GM19351 (cell line): ENCODE results near the gene IP6K2.
"Not testable (repeated sequence)": the region's sequence is repeated elsewhere in the genome, so short reads cannot be mapped to it uniquely, and the experiment has no call there.

ENCODE experiments used
- ATAC-seq: cut with Tn5 transposase; IDR thresholded peaks from one replicate; pipeline ENCODE4 v1.9.1; 2021; ENCODE audit warnings: mild to moderate bottlenecking, moderate library complexity; ENCODE audit not compliant: unreplicated experiment

The IP6K2 gene

DNA sequence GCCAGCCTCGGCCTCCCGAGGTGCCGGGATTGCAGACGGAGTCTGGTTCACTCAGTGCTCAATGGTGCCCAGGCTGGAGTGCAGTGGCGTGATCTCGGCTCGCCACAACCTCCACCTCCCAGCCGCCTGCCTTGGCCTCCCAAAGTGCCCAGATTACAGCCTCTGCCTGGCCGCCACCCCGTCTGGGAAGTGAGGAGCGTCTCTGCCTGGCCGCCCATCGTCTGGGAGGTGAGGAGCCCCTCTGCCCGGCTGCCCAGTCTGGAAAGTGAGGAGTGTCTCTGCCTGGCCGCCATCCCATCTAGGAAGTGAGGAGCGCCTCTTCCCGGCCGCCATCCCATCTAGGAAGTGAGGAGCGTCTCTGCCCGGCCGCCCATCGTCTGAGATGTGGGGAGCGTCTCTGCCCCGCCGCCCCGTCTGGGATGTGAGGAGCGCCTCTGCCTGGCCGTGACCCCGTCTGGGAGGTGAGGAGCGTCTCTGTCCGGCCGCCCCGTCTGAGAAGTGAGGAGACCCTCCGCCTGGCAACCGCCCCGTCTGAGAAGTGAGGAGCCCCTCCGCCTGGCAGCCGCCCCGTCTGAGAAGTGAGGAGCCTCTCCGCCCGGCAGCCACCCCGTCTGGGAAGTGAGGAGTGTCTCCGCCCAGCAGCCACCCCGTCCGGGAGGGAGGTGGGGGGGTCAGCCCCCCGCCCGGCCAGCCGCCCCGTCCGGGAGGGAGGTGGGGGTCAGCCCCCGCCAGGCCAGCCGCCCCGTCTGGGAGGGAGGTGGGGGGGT lies 16.9 kb upstream of the IP6K2 start:
- not testable (repeated sequence) for ATAC-seq

DNA sequence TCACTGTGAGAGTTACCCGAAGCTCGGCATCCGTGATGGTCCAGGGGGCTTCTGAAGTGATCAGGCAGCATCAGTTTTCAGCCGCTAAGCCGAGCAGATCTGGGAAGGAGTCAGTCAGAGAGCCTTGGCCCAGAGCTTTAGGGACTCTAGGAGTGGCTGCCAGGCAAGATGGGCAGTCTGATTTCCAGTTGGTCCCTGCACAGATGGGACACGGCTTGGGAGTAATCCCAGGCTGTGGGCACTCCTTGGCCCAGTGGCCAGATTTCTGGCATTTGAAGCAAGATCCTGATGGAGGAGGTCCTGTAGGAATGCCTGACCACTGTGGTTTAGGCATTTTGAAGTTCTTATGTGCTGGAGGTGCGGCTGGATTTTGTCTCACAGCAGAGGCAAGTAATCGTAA lies 10.5 kb upstream of the IP6K2 start:
- ATAC-seq = no peak

- not testable (repeated sequence) for ATAC-seq
These were observed 8.3 kb upstream of the IP6K2 start for GRCh38 chr3:48725185-48725855.

DNA sequence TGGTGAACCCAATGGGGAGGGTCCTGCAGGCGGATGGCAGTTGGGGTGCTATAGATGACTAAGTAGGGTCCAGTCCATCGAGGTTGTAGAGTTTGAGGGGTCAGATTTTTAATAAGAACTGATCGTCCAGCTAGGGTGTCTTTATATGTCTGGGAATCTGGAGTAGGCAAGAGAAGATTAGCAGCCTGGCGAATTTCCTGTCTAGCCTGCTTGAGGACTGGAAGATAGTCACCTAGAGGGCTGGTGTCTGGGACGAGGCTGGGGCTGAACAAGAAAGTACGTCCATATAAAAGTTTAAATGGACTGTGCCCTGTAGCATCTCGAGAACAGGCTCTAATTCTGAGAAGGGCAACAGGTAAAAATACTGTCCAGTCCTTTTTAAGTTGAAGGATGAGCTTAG lies 6.7 kb upstream of the IP6K2 start:
- no peak for ATAC-seq

DNA sequence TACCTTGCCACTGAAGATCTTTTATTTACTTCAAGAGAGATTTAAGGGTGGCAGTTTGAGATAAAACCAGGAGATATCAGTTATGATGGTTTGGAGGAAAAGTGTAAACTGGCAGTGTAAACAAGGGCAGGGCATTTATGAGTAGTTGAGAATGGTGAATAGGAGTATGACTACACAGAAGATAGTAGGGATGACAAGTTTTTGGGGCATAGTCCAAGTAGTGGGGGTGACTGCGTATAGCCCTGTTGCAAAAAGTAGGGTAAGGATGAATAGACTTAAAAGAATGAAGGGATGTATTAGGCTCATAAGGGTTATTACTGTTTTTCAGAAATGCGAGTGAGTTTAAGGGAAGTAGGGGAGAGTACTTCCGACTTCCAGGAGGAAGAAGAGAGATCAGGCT lies 6.3 kb upstream of the IP6K2 start:
- not testable (repeated sequence) for ATAC-seq

GRCh38 chr3:48716508-48716981 lies 476 bp downstream of the IP6K2 start:
- no peak for ATAC-seq

DNA sequence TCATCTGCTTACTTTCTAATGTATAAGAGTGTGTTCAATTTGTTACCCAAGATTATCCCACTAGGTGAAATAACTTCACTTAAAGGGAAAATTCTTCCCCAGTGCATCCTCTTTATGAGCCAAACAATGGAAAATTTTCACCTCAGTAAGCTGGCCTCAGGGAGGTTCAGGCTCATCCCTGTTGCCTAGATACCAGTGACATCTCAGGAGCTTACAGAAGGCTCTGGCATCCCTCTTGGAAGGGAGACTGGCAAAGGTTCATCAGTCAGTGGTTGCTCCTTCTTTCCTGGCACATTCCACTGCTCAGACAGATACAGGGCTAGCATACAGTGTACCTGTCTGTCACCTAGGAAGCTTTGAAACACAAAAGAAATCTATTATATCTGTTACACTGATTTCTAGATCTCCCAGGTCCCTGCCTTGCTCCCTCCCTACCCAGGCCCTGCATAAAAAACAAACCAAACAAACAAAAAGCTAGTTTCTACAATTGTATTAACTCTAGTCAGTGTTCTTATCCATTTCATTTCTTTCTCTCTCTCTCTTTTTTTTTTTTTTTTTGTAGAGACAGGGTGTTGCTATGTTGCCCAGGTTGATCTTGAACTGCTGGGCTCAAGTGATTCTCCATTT lies 1.7 kb downstream of the IP6K2 start:
- no peak for ATAC-seq

DNA sequence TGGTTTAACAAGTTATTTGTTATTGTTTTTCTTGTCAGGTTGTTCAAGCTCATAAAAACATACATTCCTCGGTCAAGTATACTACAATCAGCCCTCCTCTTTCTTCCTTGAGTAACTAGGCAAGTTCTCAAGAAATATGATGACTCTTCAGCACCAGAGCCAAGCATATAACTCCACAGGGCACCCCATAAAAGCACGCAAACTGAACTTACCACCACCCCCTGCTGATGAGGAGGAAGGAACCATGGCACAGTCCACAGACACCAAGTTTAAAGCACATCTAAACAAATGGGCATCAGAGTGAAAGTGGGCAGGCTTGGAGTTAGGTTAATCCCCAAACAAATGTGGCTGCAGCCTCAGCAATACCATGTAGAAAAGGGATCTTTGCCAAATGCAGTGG lies 5.3 kb downstream of the IP6K2 start:
- no peak for ATAC-seq

DNA sequence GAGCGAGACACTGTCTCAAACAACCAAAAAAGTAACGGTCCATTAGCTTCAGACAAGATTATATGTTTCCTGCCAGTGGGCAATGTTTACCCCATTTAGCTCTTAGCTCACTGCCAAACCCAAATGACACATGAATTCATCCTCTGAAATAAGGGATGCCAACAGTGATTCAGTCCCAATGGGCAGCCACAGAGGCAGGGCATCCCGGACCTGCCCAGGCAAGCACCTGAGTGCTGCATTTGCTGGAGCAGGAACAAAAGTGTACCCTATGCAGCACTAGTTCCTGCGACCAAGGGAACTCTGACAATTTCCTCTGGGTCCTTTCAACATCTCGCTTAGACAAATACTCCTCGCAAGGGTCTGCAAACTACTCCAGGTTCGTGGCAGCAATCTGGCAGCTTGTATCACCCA lies 8.0 kb downstream of the IP6K2 start:
- ATAC-seq = no peak

DNA sequence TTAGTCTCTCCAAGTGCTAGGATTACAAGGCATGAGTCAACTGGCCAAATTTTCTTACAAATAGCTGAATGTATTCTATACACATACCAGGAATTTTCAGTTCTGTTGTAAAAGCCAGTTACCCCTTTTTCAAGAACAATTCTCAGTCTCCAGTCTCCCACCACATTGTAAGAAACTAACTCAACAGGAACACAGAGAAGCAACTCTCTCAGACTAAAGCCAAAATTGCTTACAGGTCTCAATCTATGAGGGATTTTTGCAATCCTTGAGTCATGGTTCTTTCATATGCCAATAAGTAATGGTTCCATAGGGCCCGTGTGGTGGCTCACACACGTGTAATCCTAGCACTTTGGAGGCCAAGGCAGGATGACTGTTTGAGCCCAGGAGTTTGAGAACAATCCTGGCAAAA lies 8.5 kb downstream of the IP6K2 start:
- ATAC-seq = no peak

DNA sequence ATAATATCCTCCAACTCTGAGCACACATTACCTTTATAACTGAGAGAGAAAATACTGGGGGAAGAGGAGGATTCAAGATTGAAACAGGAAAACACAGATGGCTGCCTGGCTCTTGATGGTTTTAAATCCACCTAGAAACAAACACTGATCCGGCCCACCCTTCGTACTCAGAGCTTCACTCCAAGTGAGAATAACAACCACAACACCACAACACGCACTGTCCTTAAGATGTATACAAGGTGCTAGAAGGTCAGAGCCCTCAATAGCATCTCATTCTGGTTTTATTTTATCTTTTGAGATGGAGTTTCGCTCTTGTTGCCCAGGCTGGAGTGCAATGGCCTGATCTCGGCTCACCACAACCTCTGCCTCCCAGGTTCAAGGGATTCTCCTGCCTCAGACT lies 9.9 kb downstream of the IP6K2 start:
- ATAC-seq = no peak

DNA sequence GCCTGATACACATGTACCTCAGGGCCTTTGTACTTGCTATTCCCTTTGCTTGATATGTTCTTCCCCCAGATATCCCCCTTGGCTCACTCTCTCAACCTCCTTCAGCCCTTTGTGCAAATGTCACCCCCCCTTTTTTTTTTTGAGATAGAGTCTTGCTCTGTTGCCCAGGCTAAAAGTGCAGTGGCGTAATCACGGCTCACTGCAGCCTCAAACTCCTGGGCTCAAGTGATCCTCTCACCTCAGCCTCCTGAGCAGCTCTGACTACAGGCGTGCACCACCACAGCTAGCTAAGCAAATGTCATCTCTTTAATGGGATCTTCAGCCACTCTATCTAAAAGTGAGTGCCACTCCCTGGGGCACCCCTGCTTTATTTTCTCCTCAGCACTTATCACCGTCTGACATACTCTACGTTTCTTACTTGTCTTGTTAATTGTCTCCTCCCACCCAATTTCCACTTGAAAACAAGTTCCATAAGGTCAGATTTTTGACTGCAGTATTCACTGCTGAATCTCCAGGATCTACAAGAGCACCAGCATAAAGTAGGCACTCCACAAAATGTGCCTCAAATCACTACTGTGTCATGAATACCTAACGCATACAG lies 14.6 kb downstream of the IP6K2 start:
- no peak for ATAC-seq

- ATAC-seq = no peak
These were observed 16.2 kb downstream of the IP6K2 start for GRCh38 chr3:48700731-48701405.

GRCh38 chr3:48698891-48699290 lies 18.1 kb downstream of the IP6K2 start:
- ATAC-seq = no peak

- no peak for ATAC-seq
These were observed 19.1 kb downstream of the IP6K2 start for GRCh38 chr3:48697952-48698351.

DNA sequence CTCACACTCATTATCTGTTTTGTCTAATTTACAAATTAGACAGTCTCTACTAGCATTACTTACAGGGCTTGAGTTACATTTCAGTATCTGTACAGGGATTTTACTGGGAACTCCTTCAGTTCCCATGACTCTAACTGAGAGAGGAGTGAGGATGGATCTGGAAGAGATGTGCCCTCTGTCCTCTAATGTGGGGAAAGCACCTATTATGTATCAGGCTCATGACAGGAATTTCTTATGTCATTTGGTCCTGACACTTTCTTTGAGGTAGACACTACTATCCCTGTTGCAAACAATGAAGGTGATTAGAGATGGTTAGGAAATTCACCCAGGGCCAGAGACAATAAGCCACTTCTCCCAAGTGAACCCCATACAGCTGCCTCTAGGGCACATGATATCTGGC lies 20.4 kb downstream of the IP6K2 start:
- no peak for ATAC-seq

- ATAC-seq = no peak
These were observed 20.9 kb downstream of the IP6K2 start for GRCh38 chr3:48696156-48696555.

DNA sequence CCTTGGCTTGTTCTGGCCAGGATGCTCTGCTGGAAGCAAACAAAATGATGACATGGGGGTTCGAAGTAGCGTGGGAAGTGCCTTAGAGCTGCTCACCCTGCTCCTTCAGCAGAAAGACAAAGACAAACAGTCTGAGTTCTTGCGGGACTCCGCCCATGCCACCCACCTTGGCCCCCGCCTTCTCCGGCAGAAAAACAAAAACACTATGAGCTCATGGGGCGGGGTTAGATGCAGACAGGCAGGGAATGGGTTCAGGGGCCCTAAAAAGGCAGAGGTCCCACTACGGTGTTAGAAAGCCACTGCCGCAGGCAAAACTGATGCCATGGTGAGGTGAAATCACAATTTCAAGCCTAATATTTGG lies 21.6 kb downstream of the IP6K2 start:
- ATAC-seq = no peak

- ATAC-seq = no peak
These were observed 22.2 kb downstream of the IP6K2 start for GRCh38 chr3:48694610-48695392.

DNA sequence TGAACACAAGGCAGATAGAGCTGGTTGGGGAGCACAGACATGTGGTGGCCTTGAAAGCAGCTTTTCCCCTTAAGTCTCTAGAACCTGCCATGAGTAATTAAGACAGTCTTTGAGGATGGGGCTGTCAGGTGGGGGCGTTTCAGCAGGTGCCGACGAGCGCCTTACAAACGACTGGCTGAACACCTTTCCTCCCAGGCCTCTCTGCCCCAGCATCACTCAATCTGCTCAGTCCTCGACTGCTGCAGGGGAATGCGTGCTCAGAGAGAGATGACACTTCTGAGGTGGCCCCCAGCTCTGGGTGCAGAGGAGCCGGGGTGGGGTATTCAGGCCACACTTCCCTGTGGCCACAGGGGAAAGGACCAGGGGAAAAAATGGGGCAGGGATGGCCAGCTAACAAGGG lies 23.2 kb downstream of the IP6K2 start:
- no peak for ATAC-seq
